ENCODE measurements around the gene VKORC1. TPM values are rescaled to one million over a fixed set of nuclear protein-coding genes. Genes with fewer than 3 reads are reported as not detected.

VKORC1 gene
- polyA plus RNA-seq, 2 of the 4 experiments (the other 2 are of a cell fraction) = 94.2 to 101 TPM

GRCh38 chr16:31089199-31089598 is 5.4 kb downstream of the VKORC1 start:
- TF ChIP-seq RFX5 (IDR thresholded peaks at IDR 0.05) (no peak), BCL3 (IDR thresholded peaks at IDR 0.05) (no peak), CBX8 (IDR thresholded peaks at IDR 0.05) (no peak), HOXB13 (CRISPR knock-in tag; IDR thresholded peaks at IDR 0.05; ENCODE audit: low read depth) (no peak), CBX2 (IDR thresholded peaks at IDR 0.05; ENCODE audit: borderline replicate concordance, low read depth) (no peak), GATA3 (IDR thresholded peaks at IDR 0.05; ENCODE audit: borderline replicate concordance) (no peak), ZFP36 (IDR thresholded peaks at IDR 0.05; ENCODE audit: borderline replicate concordance, partially characterized antibody) (no peak), KDM1A (IDR thresholded peaks at IDR 0.05; ENCODE audit: low read depth) (no peak), HOXB5 (CRISPR knock-in tag; IDR thresholded peaks at IDR 0.05) (no peak), RCOR1 (IDR thresholded peaks at IDR 0.05; ENCODE audit: low read depth, low read length) (no peak), FOXS1 (CRISPR knock-in tag; IDR thresholded peaks at IDR 0.05) (no peak)
- TF ChIP-seq, protein P1, sequence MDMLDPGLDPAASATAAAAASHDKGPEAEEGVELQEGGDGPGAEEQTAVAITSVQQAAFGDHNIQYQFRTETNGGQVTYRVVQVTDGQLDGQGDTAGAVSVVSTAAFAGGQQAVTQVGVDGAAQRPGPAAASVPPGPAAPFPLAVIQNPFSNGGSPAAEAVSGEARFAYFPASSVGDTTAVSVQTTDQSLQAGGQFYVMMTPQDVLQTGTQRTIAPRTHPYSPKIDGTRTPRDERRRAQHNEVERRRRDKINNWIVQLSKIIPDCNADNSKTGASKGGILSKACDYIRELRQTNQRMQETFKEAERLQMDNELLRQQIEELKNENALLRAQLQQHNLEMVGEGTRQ (IDR thresholded peaks at IDR 0.05) = no peak
- WGBS (ENCODE audit: missing lambda C conversion rate) = 96% methylated on average over 7 of the region's 8 CpGs
- H3K4me2 ChIP-seq = no peak overlapping the region
- no peak for DNase-seq (ENCODE audit: low read depth in 1 of 2, low spot score in 1 of 2)
- no peak for FAIRE-seq
- H3K27ac ChIP-seq = no peak overlapping the region
- no peak for ATAC-seq
- CTCF ChIA-PET = interaction anchor here (0.6 to 2.4 kb wide), 4 partner anchors 104 to 331 kb away, joined by 3 to 11 read pairs (median 4); partner anchors contain the start of gene HSD3B7
- no peak overlapping the region for H3K4me3 ChIP-seq
- peaks cover 11% of the 10 kb centered on the region; the same call in 2 of the 3 replicates for H3K4me1 ChIP-seq
- POLR2A ChIA-PET = no interaction called here
- H3K9me3 ChIP-seq = no peaks in the 10 kb centered on the region

- Histone ChIP-seq H3K4me2 (no peak within 1 kb of the TSS), H3K4me1 (peaks cover 11% of the 10 kb centered on the region; the same call in 2 of the 3 replicates), H3K4me3 (no peak within 1 kb of the TSS), H3K9me3 (no peaks in the 10 kb centered on the region), H3K27ac (no peak within 1 kb of the TSS)
- WGBS (ENCODE audit: missing lambda C conversion rate) = 81% methylated on average over 14 of the region's 15 CpGs
- no peak for DNase-seq (ENCODE audit: low read depth in 1 of 2, low spot score in 1 of 2)
- CTCF ChIA-PET = interaction anchor here (0.6 to 2.4 kb wide), 3 partner anchors 104 to 331 kb away, joined by 3 to 11 read pairs (median 4); partner anchors contain the start of gene HSD3B7
- POLR2A ChIA-PET = no interaction called here
- FAIRE-seq = no peak
- TF ChIP-seq MAFK (IDR thresholded peaks at IDR 0.05; ENCODE audit: partially characterized antibody) (no peak), FOXS1 (CRISPR knock-in tag; IDR thresholded peaks at IDR 0.05) (no peak), ZFP36 (IDR thresholded peaks at IDR 0.05; ENCODE audit: borderline replicate concordance, partially characterized antibody) (peak; percentile 50)
- no peak for ATAC-seq
Measured at GRCh38 chr16:31088459-31089183, 6.0 kb downstream of the VKORC1 start, which contains the start of gene PRSS53. Gene PRSS53 (minus strand): TSS chr16:31088943. CDS start chr16:31088809, 134 bp downstream.

- TF ChIP-seq, protein P2, sequence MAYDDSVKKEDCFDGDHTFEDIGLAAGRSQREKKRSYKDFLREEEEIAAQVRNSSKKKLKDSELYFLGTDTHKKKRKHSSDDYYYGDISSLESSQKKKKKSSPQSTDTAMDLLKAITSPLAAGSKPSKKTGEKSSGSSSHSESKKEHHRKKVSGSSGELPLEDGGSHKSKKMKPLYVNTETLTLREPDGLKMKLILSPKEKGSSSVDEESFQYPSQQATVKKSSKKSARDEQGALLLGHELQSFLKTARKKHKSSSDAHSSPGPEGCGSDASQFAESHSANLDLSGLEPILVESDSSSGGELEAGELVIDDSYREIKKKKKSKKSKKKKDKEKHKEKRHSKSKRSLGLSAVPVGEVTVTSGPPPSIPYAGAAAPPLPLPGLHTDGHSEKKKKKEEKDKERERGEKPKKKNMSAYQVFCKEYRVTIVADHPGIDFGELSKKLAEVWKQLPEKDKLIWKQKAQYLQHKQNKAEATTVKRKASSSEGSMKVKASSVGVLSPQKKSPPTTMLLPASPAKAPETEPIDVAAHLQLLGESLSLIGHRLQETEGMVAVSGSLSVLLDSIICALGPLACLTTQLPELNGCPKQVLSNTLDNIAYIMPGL (CRISPR knock-in tag; IDR thresholded peaks at IDR 0.05; ENCODE audit: borderline replicate concordance) = no peak
- TF ChIP-seq, protein P3, sequence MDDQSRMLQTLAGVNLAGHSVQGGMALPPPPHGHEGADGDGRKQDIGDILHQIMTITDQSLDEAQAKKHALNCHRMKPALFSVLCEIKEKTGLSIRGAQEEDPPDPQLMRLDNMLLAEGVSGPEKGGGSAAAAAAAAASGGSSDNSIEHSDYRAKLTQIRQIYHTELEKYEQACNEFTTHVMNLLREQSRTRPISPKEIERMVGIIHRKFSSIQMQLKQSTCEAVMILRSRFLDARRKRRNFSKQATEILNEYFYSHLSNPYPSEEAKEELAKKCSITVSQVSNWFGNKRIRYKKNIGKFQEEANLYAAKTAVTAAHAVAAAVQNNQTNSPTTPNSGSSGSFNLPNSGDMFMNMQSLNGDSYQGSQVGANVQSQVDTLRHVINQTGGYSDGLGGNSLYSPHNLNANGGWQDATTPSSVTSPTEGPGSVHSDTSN (IDR thresholded peaks at IDR 0.05) = no peak
- TF ChIP-seq HOXB13 (CRISPR knock-in tag; IDR thresholded peaks at IDR 0.05; ENCODE audit: low read depth) (no peak), HEYL (CRISPR knock-in tag; IDR thresholded peaks at IDR 0.05) (no peak), ZFP36 (IDR thresholded peaks at IDR 0.05; ENCODE audit: borderline replicate concordance, partially characterized antibody) (no peak), NFE2L2 (conservative IDR thresholded peaks at IDR 0.05; ENCODE audit: low read length) (no peak), E2F6 (IDR thresholded peaks at IDR 0.05; ENCODE audit: borderline replicate concordance, low read depth) (no peak), RCOR1 (IDR thresholded peaks at IDR 0.05; ENCODE audit: low read depth, low read length) (no peak), BHLHE40 (IDR thresholded peaks at IDR 0.05; ENCODE audit: low read depth, low read length) (no peak), MYC (IDR thresholded peaks at IDR 0.05; ENCODE audit: borderline replicate concordance, low read length) (no peak), ZSCAN20 (CRISPR knock-in tag; IDR thresholded peaks at IDR 0.05) (no peak), ESRRA (IDR thresholded peaks at IDR 0.05; ENCODE audit: borderline replicate concordance, low read length) (no peak)
- TF ChIP-seq, protein P1 (IDR thresholded peaks at IDR 0.05) = no peak
- POLR2A ChIA-PET = interaction anchor here (2.8 kb wide), 1 partner anchor 14 kb away, joined by 10 read pairs; the partner anchor contains the start of genes ZNF646 and ZNF668
- DNase-seq (ENCODE audit: low read depth in 1 of 2, low spot score in 1 of 2) = no peak
- no peak overlapping the region for H3K4me2 ChIP-seq
- WGBS (ENCODE audit: missing lambda C conversion rate) = 81% methylated on average over 5 of the region's 5 CpGs
- no peak overlapping the region for H3K27ac ChIP-seq
- FAIRE-seq = no peak
- H3K4me1 ChIP-seq = peaks cover 5% of the 10 kb centered on the region; the same call in 2 of the 3 replicates
- no peak for ATAC-seq
- CTCF ChIA-PET = interaction anchor here (2.4 kb wide), 1 partner anchor 103 kb away, joined by 11 read pairs; the partner anchor contains the start of gene HSD3B7
- no peak overlapping the region for H3K4me3 ChIP-seq
- no peaks in the 10 kb centered on the region for H3K9me3 ChIP-seq
Measured at GRCh38 chr16:31087971-31088370, 6.6 kb downstream of the VKORC1 start.
